Dermis blood vessel endothelial cell (primary cell): ENCODE data around the gene GLIPR1. TPM values are rescaled to one million over a fixed set of nuclear protein-coding genes. Genes with fewer than 3 reads are reported as not detected.
"Not testable (repeated sequence)": the region's sequence is repeated elsewhere in the genome, so short reads cannot be mapped to it uniquely, and the experiment has no call there.

Experiments used
- DNase-seq: peaks from one replicate; pipeline ENCODE4 v3.0.0; 2010
- total RNA-seq: library from RNA; depleted of rRNA; stranded (reverse); fragments of >200 nt; gene quantifications from 2 replicates; pipeline ENCODE4 v1.2.3, GENCODE V29; 2014

Gene GLIPR1
- 2.0 and 5.4 TPM in 2 replicates for total RNA-seq

DNA sequence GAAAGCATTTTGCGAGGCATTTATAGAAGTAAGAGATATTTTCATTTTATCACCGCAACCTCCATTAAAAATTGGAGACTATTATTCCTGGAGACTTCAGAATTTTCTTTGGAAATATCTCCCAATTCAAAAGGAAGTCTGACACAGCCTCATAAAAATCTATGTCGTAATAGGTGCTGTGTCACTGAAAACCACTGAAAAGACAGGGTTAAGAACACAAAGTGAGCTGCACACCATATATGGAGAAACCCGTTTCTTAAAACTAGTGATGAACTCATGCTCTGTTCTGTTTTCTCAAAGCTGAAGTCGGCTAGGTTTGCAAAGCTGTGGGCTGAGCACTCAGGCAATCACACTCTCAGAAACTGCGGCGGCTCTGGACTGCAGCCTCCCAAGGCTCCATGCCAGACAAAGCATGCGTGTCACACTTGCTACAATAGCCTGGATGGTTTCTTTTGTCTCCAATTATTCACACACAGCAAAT is at the start of gene GLIPR1:
Gene GLIPR1, plus strand, starts transcription at position 287 of the 481 bp plus-strand sequence. Its CDS starts 126 bp downstream, at position 413.
- DNase-seq = peak; percentile 88

- no peak for DNase-seq
These were observed 47.6 kb upstream of the GLIPR1 start for GRCh38 chr12:75432924-75433323.

GRCh38 chr12:75437564-75437963 is 43.0 kb upstream of the GLIPR1 start:
- DNase-seq = peak; percentile 59

DNA sequence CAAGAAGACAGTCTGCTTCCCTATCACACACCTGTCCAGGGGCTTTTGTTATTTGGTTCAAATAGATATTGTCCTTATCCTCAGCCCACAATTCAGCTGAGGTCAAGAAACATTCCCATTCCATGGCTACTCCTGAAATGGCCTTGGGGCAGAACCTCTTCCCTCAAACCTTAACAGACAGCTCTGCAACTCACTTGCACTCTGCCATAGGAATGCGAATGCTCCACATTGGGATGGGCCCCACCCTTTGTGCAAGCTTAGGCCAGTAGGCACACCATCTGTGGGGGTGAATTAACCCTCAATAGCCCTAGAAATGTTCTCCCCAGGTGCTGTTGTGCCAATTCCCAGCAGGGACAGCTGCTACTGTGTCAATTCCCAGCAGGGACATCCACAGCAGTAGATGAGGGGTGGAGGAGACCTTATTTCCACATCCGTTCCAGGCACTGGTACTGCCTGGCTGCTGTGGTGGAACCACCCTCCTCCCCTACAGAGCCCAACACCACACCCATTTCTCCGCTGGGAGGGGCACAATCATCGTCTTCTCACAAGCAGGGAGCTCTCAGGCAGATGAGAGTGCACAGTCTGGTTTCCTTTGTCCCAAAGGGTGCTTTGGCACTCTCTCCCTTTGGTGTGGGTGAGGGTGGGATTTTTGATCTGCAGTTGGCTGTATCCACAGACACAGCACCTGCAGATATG is 42.3 kb upstream of the GLIPR1 start:
- no peak for DNase-seq

- no peak for DNase-seq
These were observed 41.5 kb upstream of the GLIPR1 start for GRCh38 chr12:75439048-75439447.

- no peak for DNase-seq
These were observed 40.6 kb upstream of the GLIPR1 start for GRCh38 chr12:75439930-75440329.

- not testable (repeated sequence) for DNase-seq
These were observed 38.7 kb upstream of the GLIPR1 start for GRCh38 chr12:75441687-75442449.

GRCh38 chr12:75442454-75442853 is 38.1 kb upstream of the GLIPR1 start:
- not testable (repeated sequence) for DNase-seq

- no peak for DNase-seq
These were observed 36.8 kb upstream of the GLIPR1 start for GRCh38 chr12:75443709-75444108.

GRCh38 chr12:75444429-75445136 is 36.0 kb upstream of the GLIPR1 start:
- DNase-seq = no peak

DNA sequence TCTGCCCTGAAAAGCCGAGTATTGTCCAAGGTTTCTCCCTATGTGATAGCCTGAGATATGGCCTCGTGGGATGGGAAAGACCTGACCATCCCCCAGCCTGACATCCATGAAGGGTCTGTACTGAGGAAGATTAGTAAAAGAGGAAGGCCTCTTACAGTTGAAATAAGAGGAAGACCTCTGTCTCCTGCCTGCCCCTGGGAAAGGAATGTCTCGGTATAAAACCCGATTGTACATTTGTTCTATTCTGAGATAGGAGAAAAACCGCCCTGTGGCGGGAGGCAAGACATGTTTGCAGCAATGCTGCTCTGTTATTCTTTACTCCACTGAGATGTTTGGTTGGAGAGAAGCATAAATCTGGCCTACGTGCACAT is 35.4 kb upstream of the GLIPR1 start:
- not testable (repeated sequence) for DNase-seq

DNA sequence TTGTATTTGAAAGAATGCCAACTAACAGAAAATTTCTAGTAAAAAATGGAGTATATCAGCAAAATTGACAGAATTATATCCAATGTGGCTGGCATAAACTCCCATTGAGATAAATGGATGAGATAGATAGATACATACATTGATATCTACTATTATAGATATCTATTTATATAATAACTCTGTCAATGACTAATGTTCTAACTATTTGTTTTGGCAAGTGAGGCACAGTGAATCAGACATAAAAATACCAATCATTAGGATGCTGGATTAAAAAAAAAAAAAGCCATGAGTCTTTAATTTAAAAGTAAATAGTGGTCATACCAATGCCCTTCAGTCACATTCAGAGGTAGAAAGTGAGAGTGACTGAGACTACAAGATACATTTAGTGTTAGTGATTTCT is 33.7 kb upstream of the GLIPR1 start:
- DNase-seq = peak; percentile 15

GRCh38 chr12:75447691-75448393 is 32.7 kb upstream of the GLIPR1 start:
- no peak for DNase-seq

GRCh38 chr12:75452675-75453330 is 27.8 kb upstream of the GLIPR1 start:
- peak; percentile 3 for DNase-seq

- DNase-seq = no peak
These were observed 24.7 kb upstream of the GLIPR1 start for GRCh38 chr12:75455839-75456238.

- DNase-seq = no peak
These were observed 23.4 kb upstream of the GLIPR1 start for GRCh38 chr12:75457191-75457590.

- not testable (repeated sequence) for DNase-seq
These were observed 22.7 kb upstream of the GLIPR1 start for GRCh38 chr12:75457866-75458265.

DNA sequence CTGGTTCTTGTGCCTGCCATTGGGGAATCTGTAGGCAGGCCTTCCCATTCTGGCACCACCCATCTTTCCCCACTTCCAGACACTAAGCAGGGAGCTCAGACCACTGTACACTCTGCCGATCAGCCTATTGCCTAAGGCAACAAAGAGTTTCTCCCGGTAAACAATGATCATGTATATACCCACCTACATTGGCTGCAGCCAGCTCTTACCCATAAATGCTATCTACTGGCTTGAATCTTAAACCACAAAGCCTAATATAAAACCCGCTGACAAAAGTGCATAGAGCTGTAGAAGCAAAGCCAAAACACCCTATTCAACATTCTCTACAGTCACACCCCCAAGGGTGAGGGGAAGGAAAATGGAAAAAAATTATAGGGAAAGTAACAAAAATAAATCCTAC is 20.8 kb upstream of the GLIPR1 start:
- DNase-seq = no peak

GRCh38 chr12:75460204-75460603 is 20.4 kb upstream of the GLIPR1 start:
- DNase-seq = no peak

- DNase-seq = no peak
These were observed 8.4 kb upstream of the GLIPR1 start for GRCh38 chr12:75471902-75472890.

DNA sequence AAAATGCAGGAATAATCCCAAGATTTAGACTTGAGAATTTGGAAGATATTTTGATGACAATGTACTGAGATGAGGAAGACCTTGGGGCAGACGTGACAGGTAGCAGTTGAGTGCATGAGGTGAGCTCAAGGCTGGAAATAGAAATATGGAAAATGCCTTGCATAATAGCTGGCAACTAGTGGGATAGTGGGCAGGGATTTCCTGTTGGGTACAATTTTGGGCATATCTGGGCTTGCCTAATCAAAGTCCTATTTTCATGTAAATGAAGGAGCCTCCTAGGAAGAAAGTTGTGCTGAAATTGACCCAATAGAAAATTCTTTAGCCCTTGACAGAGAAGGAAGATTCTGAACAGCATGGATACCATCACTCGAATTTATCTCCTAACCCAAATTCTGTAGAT is 6.4 kb upstream of the GLIPR1 start:
- DNase-seq = no peak
